HEK293 (cell line): ENCODE results near the gene ERMARD.

Experiments
- CTCF ChIA-PET: fragments of 350-600 bp; formaldehyde crosslinking; extraction: SDS; loops from one replicate; lab custom pipeline; 2021; ENCODE audit warnings: antibody characterized with exemption; lab: Yijun Ruan, JAX
- POLR2A ChIA-PET: fragments of 300-600 bp; formaldehyde crosslinking; extraction: SDS; loops from one replicate; lab custom pipeline; 2020; ENCODE audit warnings: antibody characterized with exemption, inconsistent platforms; lab: Yijun Ruan, JAX
- H3K27ac ChIP-seq: fragments of 200-500 bp; sonication (Bioruptor generic); 2 replicates; pipeline ENCODE4 v1.5.1; 2014; ENCODE audit warnings: low read depth, low read length, control low read depth, inconsistent platforms; ENCODE audit errors: extremely low read depth
- H3K36me3 ChIP-seq, 2 experiments: fragments of 200-500 bp in 1 of 2; sonication (Bioruptor generic) in 1 of 2; 1 replicate in 1 of 2; 2 replicates in 1 of 2; pipeline ENCODE4 v1.5.1; 2014 to 2017; ENCODE audit warnings: inconsistent platforms in 2 of 2, low read length in 2 of 2; ENCODE audit not compliant: control insufficient read depth in 2 of 2, insufficient read depth in 1 of 2
- H3K4me1 ChIP-seq: fragments of 200-500 bp; sonication (Bioruptor generic); 2 replicates; pipeline ENCODE4 v1.5.1; 2014; ENCODE audit warnings: mild to moderate bottlenecking, low read length, inconsistent platforms; ENCODE audit not compliant: control insufficient read depth, insufficient read depth
- H3K4me3 ChIP-seq: 2 replicates; pipeline ENCODE4 v1.5.1; 2011; ENCODE audit warnings: low read depth, mild to moderate bottlenecking, control low read depth, low read length, moderate library complexity
- H3K9me3 ChIP-seq: fragments of 200-500 bp; sonication (Bioruptor generic); 2 replicates; pipeline ENCODE4 v1.5.1; 2014; ENCODE audit warnings: low read depth, low read length, inconsistent platforms; ENCODE audit not compliant: control insufficient read depth, insufficient read depth
- BCL6B ChIP-seq: fragments of 450-650 bp; formaldehyde crosslinking; IDR thresholded peaks from 2 replicates; pipeline ENCODE4 v1.5.1; 2017; ENCODE audit warnings: missing biosample characterization, missing genetic modification characterization
- GLI4 ChIP-seq: fragments of 450-650 bp; formaldehyde crosslinking; IDR thresholded peaks from 2 replicates; pipeline ENCODE4 v1.5.1; 2016; ENCODE audit warnings: missing biosample characterization, missing genetic modification characterization
- HOXC10 ChIP-seq: sonication (generic); formaldehyde crosslinking; IDR thresholded peaks from 2 replicates; pipeline ENCODE4 v1.8.1; 2023; ENCODE audit warnings: mild to moderate bottlenecking, missing genetic modification reagents
- KLF10 ChIP-seq: fragments of 450-650 bp; IDR thresholded peaks from 2 replicates; pipeline ENCODE4 v1.5.1; 2018; ENCODE audit warnings: missing biosample characterization, mild to moderate bottlenecking, missing genetic modification characterization
- SCRT2 ChIP-seq: fragments of 450-650 bp; formaldehyde crosslinking; IDR thresholded peaks from 2 replicates; pipeline ENCODE4 v1.5.1; 2016; ENCODE audit warnings: missing biosample characterization, missing genetic modification characterization
- SP7 ChIP-seq: fragments of 450-650 bp; formaldehyde crosslinking; IDR thresholded peaks from 2 replicates; pipeline ENCODE4 v1.5.1; 2016; ENCODE audit warnings: missing biosample characterization, missing genetic modification characterization
- ZBTB10 ChIP-seq: fragments of 450-650 bp; formaldehyde crosslinking; IDR thresholded peaks from 2 replicates; pipeline ENCODE4 v1.5.1; 2016; ENCODE audit warnings: missing biosample characterization, missing genetic modification characterization
- ZBTB48 ChIP-seq: fragments of 450-650 bp; formaldehyde crosslinking; IDR thresholded peaks from 2 replicates; pipeline ENCODE4 v1.5.1; 2016; ENCODE audit warnings: missing biosample characterization, missing genetic modification characterization
- ZEB2 ChIP-seq: fragments of 450-650 bp; formaldehyde crosslinking; IDR thresholded peaks from 2 replicates; pipeline ENCODE4 v1.5.1; 2016; ENCODE audit warnings: missing biosample characterization, missing genetic modification characterization
- ZNF121 ChIP-seq: fragments of 450-650 bp; formaldehyde crosslinking; IDR thresholded peaks from 2 replicates; pipeline ENCODE4 v1.5.1; 2016; ENCODE audit warnings: missing biosample characterization, missing genetic modification characterization
- ZNF354C ChIP-seq: fragments of 450-650 bp; formaldehyde crosslinking; IDR thresholded peaks from 2 replicates; pipeline ENCODE4 v1.5.1; 2016; ENCODE audit warnings: missing biosample characterization, missing genetic modification characterization, low read depth, borderline replicate concordance
- ZNF423 ChIP-seq: fragments of 450-650 bp; formaldehyde crosslinking; IDR thresholded peaks from 2 replicates; pipeline ENCODE4 v1.5.1; 2016; ENCODE audit warnings: missing biosample characterization, missing genetic modification characterization
- ZNF514 ChIP-seq: fragments of 450-650 bp; formaldehyde crosslinking; IDR thresholded peaks from 2 replicates; pipeline ENCODE4 v1.5.1; 2016; ENCODE audit warnings: missing biosample characterization, missing genetic modification characterization
- ZNF561 ChIP-seq: fragments of 450-650 bp; IDR thresholded peaks from 2 replicates; pipeline ENCODE4 v1.5.1; 2018; ENCODE audit warnings: missing biosample characterization, missing genetic modification characterization, borderline replicate concordance
- ZNF623 ChIP-seq: fragments of 450-650 bp; formaldehyde crosslinking; IDR thresholded peaks from 2 replicates; pipeline ENCODE4 v1.5.1; 2016; ENCODE audit warnings: missing biosample characterization, missing genetic modification characterization
- ZNF76 ChIP-seq: fragments of 450-650 bp; formaldehyde crosslinking; IDR thresholded peaks from 2 replicates; pipeline ENCODE4; 2016; ENCODE audit warnings: low read depth, missing biosample characterization, missing genetic modification characterization, borderline replicate concordance
- ZXDB ChIP-seq: fragments of 450-650 bp; formaldehyde crosslinking; IDR thresholded peaks from 2 replicates; pipeline ENCODE4 v1.5.1; 2016; ENCODE audit warnings: missing biosample characterization, missing genetic modification characterization
- TF ChIP-seq, protein P1 (sequence below): fragments of 450-650 bp; formaldehyde crosslinking; IDR thresholded peaks from 2 replicates; pipeline ENCODE4; 2016; ENCODE audit warnings: missing biosample characterization, missing genetic modification characterization
- TF ChIP-seq, protein P2 (sequence below): fragments of 450-650 bp; formaldehyde crosslinking; optimal IDR thresholded peaks from 2 replicates; pipeline ENCODE3; 2016; ENCODE audit warnings: missing biosample characterization, mild to moderate bottlenecking, missing genetic modification characterization
- TF ChIP-seq, protein P3 (sequence below): fragments of 450-650 bp; formaldehyde crosslinking; IDR thresholded peaks from 2 replicates; pipeline ENCODE4 v1.5.1; 2016; ENCODE audit warnings: missing biosample characterization, missing genetic modification characterization
- TF ChIP-seq, protein P4 (sequence below): fragments of 450-650 bp; formaldehyde crosslinking; IDR thresholded peaks from 2 replicates; pipeline ENCODE4 v1.5.1; 2016; ENCODE audit warnings: missing biosample characterization, missing genetic modification characterization

The ERMARD gene

DNA sequence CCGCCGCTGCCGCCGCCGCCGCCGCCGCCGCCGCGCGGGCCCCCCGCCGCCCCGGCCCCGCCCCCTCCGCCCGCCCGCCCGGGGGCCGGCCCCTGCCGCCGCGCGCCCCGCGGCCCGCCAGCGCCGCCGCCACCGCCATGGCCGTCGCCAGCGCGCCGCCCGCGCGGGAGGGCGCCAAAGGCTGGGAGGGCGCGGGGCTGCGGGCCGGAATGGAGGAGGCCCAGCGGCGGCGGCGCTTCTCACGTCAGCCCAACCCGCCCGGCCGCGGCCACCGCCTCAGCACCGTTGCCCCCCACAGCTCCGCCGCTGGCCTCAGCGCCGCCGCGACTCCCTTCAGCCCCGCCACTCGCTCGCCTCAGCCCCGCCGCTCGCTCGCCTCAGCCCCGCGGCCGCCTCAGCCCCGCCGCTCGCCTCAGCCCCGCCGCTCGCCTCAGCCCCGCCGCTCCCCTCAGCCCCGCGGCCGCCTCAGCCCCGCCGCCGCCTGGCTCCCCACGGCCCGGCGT is 27.4 kb upstream of the ERMARD start:
- H3K4me1 ChIP-seq, result 0 out of 2 replicates have a peak, but pooled peaks cover 4% of the 10 kb centered on the region
- POLR2A ChIA-PET, result interaction anchor here (2.3 to 3.2 kb wide), 3 partner anchors 22 to 31 kb away, joined by 5 to 33 read pairs (median 21); partner anchors contain the start of genes C6orf120, DYNLT2, ERMARD and WDR27
- H3K9me3 ChIP-seq, result no peaks in the 10 kb centered on the region
- TF ChIP-seq BCL6B (tag by site-specific recombination), result no peak
- TF ChIP-seq ZNF514, result no peak
- TF ChIP-seq HOXC10 (CRISPR knock-in tag), result peak; percentile 59; the same call in 1 of the 2 replicates
- no peak for TF ChIP-seq ZEB2 (tag by site-specific recombination)
- H3K36me3 ChIP-seq, result peaks cover 0 to 3% of the 10 kb centered on the region in 2 experiments; a peak in 1 of 3 replicates
- CTCF ChIA-PET, result no interaction called here
- H3K27ac ChIP-seq, result peak overlapping the region; percentile 93
- H3K4me3 ChIP-seq, result peak overlapping the region; percentile 89

DNA sequence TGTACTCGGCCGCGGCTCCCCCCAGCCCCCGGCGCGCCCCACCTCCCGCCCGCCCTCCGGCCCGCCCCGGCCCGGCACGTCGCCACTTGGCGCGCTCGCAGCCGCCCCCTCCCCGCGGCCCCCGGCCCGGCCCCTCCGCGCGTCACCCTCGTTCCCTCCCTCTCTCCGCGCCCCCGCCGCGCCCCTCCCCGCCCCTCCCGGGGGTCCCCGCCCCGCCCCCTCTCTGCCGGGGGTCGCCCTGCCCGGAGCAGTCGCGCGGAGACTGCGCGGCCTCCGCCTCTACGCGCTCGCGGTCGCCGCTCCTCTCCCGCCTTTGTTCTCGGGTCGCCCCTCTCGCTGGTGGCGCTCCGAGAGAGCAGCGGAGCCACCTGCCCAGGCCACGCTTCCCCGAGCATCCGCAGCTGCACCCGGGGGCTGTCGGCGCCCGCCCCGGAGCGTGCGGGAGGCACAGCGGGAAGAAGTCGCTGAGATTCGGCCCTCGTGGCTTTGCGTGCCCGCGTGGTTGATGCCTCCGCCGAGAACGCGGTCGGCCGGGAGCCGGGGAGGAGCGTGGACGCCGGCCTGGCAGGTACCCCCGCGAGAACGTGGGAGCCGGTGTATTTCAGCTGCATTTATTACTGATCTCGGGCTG is 26.8 kb upstream of the ERMARD start, which contains the start of gene PHF10:
TSS of gene PHF10 (minus strand) at position 7 of the 631 bp plus-strand sequence. CDS start 569 bp downstream, outside the sequence.
- Histone ChIP-seq H3K27ac (peak within 1 kb of the TSS; percentile 93), H3K4me1 (no peaks in the 10 kb centered on the region), H3K9me3 (no peaks in the 10 kb centered on the region), H3K36me3 (no peaks in the 10 kb centered on the region), H3K4me3 (peak within 1 kb of the TSS; percentile 89)
- POLR2A ChIA-PET, result interaction anchor here (1.1 to 2.3 kb wide), 4 partner anchors 14 to 30 kb away, joined by 3 to 11 read pairs (median 6); partner anchors contain the start of genes C6orf120 and WDR27
- CTCF ChIA-PET, result no interaction called here
- peak; percentile 82 for TF ChIP-seq KLF10
- TF ChIP-seq, protein P1, sequence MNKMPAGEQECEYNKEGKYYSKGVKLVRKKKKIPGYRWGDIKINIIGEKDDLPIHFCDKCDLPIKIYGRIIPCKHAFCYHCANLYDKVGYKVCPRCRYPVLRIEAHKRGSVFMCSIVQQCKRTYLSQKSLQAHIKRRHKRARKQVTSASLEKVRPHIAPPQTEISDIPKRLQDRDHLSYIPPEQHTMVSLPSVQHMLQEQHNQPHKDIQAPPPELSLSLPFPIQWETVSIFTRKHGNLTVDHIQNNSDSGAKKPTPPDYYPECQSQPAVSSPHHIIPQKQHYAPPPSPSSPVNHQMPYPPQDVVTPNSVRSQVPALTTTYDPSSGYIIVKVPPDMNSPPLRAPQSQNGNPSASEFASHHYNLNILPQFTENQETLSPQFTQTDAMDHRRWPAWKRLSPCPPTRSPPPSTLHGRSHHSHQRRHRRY, result no peak
- TF ChIP-seq, protein P2, sequence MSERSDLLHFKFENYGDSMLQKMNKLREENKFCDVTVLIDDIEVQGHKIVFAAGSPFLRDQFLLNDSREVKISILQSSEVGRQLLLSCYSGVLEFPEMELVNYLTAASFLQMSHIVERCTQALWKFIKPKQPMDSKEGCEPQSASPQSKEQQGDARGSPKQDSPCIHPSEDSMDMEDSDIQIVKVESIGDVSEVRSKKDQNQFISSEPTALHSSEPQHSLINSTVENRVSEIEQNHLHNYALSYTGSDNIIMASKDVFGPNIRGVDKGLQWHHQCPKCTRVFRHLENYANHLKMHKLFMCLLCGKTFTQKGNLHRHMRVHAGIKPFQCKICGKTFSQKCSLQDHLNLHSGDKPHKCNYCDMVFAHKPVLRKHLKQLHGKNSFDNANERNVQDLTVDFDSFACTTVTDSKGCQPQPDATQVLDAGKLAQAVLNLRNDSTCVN (tag by site-specific recombination), result peak; percentile 98
- peak; percentile 57 for TF ChIP-seq SP7 (tag by site-specific recombination)
- 0 out of 2 replicates have a peak, but pooled peaks have one; percentile 71 for TF ChIP-seq GLI4 (tag by site-specific recombination)
- TF ChIP-seq ZNF623 (tag by site-specific recombination), result no peak
- peak; percentile 83 for TF ChIP-seq ZEB2 (tag by site-specific recombination)
- peak; percentile 38; the same call in 1 of the 2 replicates for TF ChIP-seq ZBTB10 (tag by site-specific recombination)
- no peak for TF ChIP-seq ZNF354C (tag by site-specific recombination)
- TF ChIP-seq ZBTB48 (tag by site-specific recombination), result 0 out of 2 replicates have a peak, but pooled peaks have one; percentile 10
- TF ChIP-seq ZXDB, result peak; percentile 72
- TF ChIP-seq ZNF121 (tag by site-specific recombination), result 0 out of 2 replicates have a peak, but pooled peaks have one; percentile 37
- TF ChIP-seq, protein P3, sequence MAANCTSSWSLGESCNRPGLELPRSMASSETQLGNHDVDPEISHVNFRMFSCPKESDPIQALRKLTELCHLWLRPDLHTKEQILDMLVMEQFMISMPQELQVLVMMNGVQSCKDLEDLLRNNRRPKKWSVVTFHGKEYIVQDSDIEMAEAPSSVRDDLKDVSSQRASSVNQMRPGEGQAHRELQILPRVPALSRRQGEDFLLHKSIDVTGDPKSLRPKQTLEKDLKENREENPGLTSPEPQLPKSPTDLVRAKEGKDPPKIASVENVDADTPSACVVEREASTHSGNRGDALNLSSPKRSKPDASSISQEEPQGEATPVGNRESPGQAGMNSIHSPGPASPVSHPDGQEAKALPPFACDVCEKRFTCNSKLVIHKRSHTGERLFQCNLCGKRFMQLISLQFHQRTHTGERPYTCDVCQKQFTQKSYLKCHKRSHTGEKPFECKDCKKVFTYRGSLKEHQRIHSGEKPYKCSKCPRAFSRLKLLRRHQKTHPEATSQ (tag by site-specific recombination), result peak; percentile 75; the same call in 1 of the 2 replicates
- peak; percentile 55; the same call in 1 of the 2 replicates for TF ChIP-seq SCRT2 (tag by site-specific recombination)
- TF ChIP-seq ZNF561, result 0 out of 2 replicates have a peak, but pooled peaks have one; percentile 77
- TF ChIP-seq ZNF76 (tag by site-specific recombination), result no peak
- TF ChIP-seq, protein P4, sequence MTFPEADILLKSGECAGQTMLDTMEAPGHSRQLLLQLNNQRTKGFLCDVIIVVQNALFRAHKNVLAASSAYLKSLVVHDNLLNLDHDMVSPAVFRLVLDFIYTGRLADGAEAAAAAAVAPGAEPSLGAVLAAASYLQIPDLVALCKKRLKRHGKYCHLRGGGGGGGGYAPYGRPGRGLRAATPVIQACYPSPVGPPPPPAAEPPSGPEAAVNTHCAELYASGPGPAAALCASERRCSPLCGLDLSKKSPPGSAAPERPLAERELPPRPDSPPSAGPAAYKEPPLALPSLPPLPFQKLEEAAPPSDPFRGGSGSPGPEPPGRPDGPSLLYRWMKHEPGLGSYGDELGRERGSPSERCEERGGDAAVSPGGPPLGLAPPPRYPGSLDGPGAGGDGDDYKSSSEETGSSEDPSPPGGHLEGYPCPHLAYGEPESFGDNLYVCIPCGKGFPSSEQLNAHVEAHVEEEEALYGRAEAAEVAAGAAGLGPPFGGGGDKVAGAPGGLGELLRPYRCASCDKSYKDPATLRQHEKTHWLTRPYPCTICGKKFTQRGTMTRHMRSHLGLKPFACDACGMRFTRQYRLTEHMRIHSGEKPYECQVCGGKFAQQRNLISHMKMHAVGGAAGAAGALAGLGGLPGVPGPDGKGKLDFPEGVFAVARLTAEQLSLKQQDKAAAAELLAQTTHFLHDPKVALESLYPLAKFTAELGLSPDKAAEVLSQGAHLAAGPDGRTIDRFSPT (tag by site-specific recombination), result peak; percentile 65; the same call in 1 of the 2 replicates
- peak; percentile 65; the same call in 1 of the 2 replicates for TF ChIP-seq ZNF423 (tag by site-specific recombination)
